ENCODE measurements around the gene MEFV.

MEFV gene

DNA sequence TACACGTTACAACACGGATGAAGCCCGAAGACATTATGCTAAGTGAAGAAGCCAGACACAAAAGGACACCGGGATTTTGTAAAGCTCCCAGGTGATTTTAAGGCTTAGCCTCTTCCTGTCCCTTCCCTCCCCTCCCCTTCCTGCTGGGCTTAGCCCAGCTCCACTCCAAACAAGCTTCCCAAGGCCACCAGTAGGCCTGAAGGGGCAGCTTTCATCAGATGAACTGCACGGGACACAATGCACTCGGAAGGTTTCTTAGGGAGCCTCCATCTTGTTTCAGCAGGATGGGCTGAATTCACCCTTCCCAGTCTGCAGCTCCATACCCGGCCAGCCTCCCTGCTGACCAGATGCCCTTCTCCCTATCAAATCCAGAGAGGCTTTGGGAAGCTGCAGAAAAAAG lies 10.4 kb downstream of the MEFV start:
- no peaks in the 10 kb centered on the region for H3K4me1 ChIP-seq (ENCODE audit: control insufficient read depth, insufficient read depth, low read length)

DNA sequence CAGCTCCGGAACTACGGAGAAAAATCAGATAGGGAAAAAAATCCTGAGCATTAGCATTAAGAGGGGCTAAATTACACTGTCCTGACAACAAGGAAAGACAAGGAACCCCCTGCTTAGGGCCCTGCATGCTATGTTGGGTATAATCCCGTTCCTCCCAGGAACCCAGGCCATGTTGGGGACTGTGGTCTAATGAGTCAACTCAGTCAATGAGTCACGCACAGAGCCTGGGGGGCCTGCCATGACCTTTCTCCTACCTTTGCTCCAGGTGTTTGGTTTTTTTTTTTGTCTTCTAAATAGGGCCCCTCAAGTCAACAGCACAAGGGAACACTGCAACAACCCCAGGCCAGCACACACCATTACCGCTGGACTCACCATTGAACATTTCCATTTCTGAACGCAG lies 12.6 kb downstream of the MEFV start:
- no peak for DNase-seq (ENCODE audit: low read depth)

More for the DNA sequence above, 10.4 kb downstream of the MEFV start:
- H3K9ac ChIP-seq (ENCODE audit: low read length): no peak overlapping the region
- no peaks in the 10 kb centered on the region for H3K9me3 ChIP-seq (ENCODE audit: control insufficient read depth, low read length)
- no peaks in the 10 kb centered on the region for H3K36me3 ChIP-seq (ENCODE audit: control insufficient read depth, insufficient read depth, low read length, severe bottlenecking)
- peaks cover 44% of the 10 kb centered on the region for H3K27me3 ChIP-seq (replicated peaks; ENCODE audit: control insufficient read depth, insufficient read depth, low read length)
- no peak overlapping the region for H3K4me3 ChIP-seq (ENCODE audit: low read length)
- no peak for DNase-seq (ENCODE audit: low read depth)

DNA sequence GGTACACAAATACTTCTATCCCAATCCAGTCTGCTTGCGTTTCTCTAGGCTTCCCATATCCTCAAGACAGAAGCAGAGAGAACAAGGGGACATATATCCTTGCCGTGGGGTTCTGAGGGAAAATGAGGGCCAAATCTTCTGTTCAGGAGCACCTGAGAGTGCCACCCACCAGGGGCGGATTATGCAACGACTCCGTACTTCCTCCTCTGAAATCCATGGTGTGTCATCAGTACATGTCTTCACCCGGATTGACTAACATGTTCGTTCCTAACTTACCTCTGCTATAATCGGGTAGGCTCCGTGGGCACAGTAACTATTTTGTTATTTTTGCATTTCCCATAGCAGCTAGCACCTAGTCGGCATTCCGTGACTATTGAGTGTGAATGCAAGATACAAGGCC lies 13.7 kb downstream of the MEFV start:
- H3K36me3 ChIP-seq (ENCODE audit: control insufficient read depth, insufficient read depth, low read length, severe bottlenecking): no peaks in the 10 kb centered on the region
- H3K27me3 ChIP-seq (replicated peaks; ENCODE audit: control insufficient read depth, insufficient read depth, low read length): peaks cover 29% of the 10 kb centered on the region
- H3K4me1 ChIP-seq (ENCODE audit: control insufficient read depth, insufficient read depth, low read length): no peaks in the 10 kb centered on the region
- DNase-seq (ENCODE audit: low read depth): no peak
- no peak overlapping the region for H3K9ac ChIP-seq (ENCODE audit: low read length)
- no peaks in the 10 kb centered on the region for H3K9me3 ChIP-seq (ENCODE audit: control insufficient read depth, low read length)
- H3K4me3 ChIP-seq (ENCODE audit: low read length): no peak overlapping the region

More for the DNA sequence above, 12.6 kb downstream of the MEFV start:
- no peak overlapping the region for H3K4me3 ChIP-seq (ENCODE audit: low read length)
- no peak overlapping the region for H3K9ac ChIP-seq (ENCODE audit: low read length)
- no peaks in the 10 kb centered on the region for H3K4me1 ChIP-seq (ENCODE audit: control insufficient read depth, insufficient read depth, low read length)
- H3K36me3 ChIP-seq (ENCODE audit: control insufficient read depth, insufficient read depth, low read length, severe bottlenecking): no peaks in the 10 kb centered on the region
- peaks cover 34% of the 10 kb centered on the region for H3K27me3 ChIP-seq (replicated peaks; ENCODE audit: control insufficient read depth, insufficient read depth, low read length)
- H3K9me3 ChIP-seq (ENCODE audit: control insufficient read depth, low read length): no peaks in the 10 kb centered on the region

DNA sequence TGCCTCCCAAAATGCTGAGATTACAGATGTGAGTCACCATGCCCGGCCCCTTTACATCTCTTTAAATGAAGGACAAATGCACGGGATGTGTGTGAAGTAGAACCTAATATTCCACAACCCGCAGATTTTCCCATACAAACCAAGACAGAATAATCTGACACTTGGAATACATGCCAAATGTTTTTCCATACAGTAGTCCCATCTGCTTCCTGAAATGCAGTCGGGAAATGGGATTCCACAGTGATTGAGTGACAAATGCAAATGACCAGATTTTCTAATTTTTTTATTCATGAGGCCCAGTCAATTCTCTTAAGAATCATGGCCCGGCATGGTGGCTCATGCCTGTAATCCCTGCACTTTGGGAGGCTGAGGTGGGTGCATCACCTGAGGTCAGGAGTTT lies 14.7 kb downstream of the MEFV start:
- no peaks in the 10 kb centered on the region for H3K36me3 ChIP-seq (ENCODE audit: control insufficient read depth, insufficient read depth, low read length, severe bottlenecking)
- no peaks in the 10 kb centered on the region for H3K4me1 ChIP-seq (ENCODE audit: control insufficient read depth, insufficient read depth, low read length)
- H3K9me3 ChIP-seq (ENCODE audit: control insufficient read depth, low read length): no peaks in the 10 kb centered on the region
- H3K4me3 ChIP-seq (ENCODE audit: low read length): no peak overlapping the region
- no peak overlapping the region for H3K9ac ChIP-seq (ENCODE audit: low read length)
- DNase-seq (ENCODE audit: low read depth): no peak
- H3K27me3 ChIP-seq (replicated peaks; ENCODE audit: control insufficient read depth, insufficient read depth, low read length): peaks cover 24% of the 10 kb centered on the region

DNA sequence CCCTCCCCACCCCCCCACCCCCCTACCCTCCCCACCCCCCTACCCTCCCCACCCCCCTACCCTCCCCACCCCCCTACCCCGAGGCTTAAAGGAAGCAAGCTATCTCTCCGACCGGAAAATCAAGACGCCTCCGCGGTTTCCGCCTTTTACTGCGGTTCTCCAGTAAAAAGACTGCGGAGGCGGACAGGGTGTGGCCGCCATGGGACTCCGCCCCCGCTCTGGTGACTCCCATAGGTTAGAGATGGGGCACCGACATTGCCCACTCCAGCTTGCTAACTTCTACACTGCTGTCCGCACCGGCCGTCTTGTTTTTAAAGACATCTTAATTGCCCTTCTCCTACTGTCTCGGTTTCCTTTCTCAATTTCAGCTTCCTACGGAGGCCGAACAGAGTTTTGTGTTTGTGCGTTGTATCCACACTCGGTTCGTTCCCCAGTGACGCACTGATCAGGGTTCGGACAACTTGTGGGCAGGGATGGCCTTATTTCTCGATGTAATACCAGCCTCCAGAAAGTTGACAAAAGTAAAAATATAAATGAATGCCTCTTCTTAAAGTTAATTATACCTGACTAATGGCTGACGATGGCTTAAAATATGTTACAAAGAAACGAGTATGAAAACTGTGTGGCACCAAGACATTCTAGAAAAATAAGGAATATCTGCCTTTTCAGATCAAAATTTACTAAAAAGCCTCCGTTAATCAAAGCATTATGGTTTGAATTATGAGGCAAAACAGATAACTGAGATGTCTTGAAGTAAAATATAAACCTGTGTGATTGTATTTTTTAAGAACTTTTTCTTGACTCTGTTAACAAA lies 20.4 kb downstream of the MEFV start:
- Histone ChIP-seq H3K4me1 (ENCODE audit: control insufficient read depth, insufficient read depth, low read length) (peaks cover 8% of the 10 kb centered on the region), H3K9me3 (ENCODE audit: control insufficient read depth, low read length) (peaks cover 2% of the 10 kb centered on the region), H3K9ac (ENCODE audit: low read length) (no peak overlapping the region), H3K36me3 (ENCODE audit: control insufficient read depth, insufficient read depth, low read length, severe bottlenecking) (peaks cover 19% of the 10 kb centered on the region), H3K27me3 (replicated peaks; ENCODE audit: control insufficient read depth, insufficient read depth, low read length) (no peaks in the 10 kb centered on the region), H3K4me3 (ENCODE audit: low read length) (no peak overlapping the region)
- no peak for DNase-seq (ENCODE audit: low read depth)

DNA sequence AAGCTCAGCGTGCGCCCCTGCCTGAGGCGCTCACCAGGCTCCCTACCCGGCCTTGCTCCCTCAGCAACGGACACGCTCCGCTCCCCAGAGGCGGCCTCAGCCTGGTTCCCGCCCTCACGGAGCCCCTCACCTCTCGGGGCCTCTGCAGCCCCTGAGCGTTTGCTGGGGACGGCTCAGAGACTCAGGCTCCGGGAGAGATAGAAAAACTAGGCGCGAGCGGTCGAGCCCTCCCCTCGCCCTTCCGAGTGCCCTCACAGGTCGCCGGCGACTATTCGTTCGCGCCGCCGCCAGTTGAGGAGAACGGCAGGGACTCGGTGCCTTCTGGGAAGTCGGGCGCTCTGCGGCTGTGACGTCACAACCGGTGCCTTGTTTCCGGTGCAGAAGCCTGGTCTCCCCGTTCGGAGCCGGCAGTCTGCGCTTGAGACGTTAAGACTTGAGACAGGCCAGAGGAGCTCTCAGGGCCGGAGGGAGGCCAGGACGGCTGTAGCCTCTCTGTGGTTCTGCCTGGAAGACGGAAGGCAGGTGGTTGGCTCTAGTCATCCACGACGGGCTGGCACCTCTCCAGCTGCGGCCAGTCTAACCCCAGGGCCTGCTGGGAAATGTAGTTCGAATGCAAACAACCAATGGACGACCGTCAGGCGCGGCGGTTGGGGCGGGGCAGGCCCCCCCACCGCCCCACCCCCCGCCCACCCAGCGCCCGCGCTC lies 21.4 kb downstream of the MEFV start, which contains the start of gene ZNF200:
ZNF200 (minus strand) TSS at position 302 of the 705 bp plus-strand sequence. CDS start 1,403 bp downstream, outside the sequence.
- peak within 1 kb of the TSS; percentile 96 for H3K4me3 ChIP-seq (ENCODE audit: low read length)
- H3K27me3 ChIP-seq (replicated peaks; ENCODE audit: control insufficient read depth, insufficient read depth, low read length): no peaks in the 10 kb centered on the region
- peaks cover 30% of the 10 kb centered on the region for H3K36me3 ChIP-seq (ENCODE audit: control insufficient read depth, insufficient read depth, low read length, severe bottlenecking)
- peaks cover 8% of the 10 kb centered on the region for H3K4me1 ChIP-seq (ENCODE audit: control insufficient read depth, insufficient read depth, low read length)
- peak within 1 kb of the TSS; percentile 93 for H3K9ac ChIP-seq (ENCODE audit: low read length)
- peak; percentile 98 for DNase-seq (ENCODE audit: low read depth)
- peaks cover 7% of the 10 kb centered on the region for H3K9me3 ChIP-seq (ENCODE audit: control insufficient read depth, low read length)

DNA sequence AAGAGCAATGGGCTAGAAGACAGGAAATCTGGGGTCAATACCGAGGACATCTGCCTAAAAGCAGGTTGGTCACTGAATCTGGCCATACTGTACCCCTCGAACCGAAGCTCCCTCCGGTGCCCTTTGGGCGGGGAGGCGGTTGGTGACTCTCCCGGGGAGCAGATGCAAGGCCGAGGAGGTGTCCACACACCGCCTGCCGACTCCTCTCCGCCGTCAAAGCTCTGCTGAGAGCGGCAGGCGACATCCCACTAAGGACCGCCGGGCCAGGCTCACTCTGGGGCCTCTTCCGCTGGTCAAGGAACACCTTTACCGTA lies 21.9 kb downstream of the MEFV start:
- H3K27me3 ChIP-seq (replicated peaks; ENCODE audit: control insufficient read depth, insufficient read depth, low read length): no peaks in the 10 kb centered on the region
- H3K9ac ChIP-seq (ENCODE audit: low read length): peak overlapping the region; percentile 93
- peak overlapping the region; percentile 96 for H3K4me3 ChIP-seq (ENCODE audit: low read length)
- H3K4me1 ChIP-seq (ENCODE audit: control insufficient read depth, insufficient read depth, low read length): peaks cover 8% of the 10 kb centered on the region
- no peak for DNase-seq (ENCODE audit: low read depth)
- H3K9me3 ChIP-seq (ENCODE audit: control insufficient read depth, low read length): peaks cover 9% of the 10 kb centered on the region
- peaks cover 34% of the 10 kb centered on the region for H3K36me3 ChIP-seq (ENCODE audit: control insufficient read depth, insufficient read depth, low read length, severe bottlenecking)

DNA sequence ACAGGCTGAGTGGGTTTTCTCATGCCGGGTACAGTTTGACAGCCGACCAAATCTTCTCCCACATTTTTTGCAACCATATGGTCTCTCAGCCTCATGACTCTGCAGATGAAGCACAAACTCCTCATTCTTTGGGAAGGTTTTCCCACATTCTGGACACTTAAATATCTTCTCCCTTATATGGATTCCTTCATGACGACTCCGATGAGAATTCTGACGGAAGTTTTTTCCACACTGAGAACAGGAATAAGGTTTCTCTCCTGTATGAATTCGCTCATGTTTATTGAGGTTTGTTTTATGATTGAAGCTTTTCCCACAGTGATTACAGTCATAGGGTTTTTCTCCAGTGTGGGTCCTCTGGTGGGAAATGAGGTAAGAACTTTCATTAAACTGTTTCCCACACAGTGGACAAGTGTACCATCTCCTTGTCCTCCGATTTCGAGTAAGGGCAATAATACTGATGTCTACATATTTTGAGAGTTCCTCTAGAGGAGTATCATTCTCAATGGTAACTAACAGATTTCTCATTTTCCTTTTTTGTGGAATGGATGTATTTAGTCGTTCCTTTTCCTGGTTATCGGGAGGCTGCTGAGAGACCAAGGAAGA lies 32.4 kb downstream of the MEFV start:
- no peaks in the 10 kb centered on the region for H3K4me1 ChIP-seq (ENCODE audit: control insufficient read depth, insufficient read depth, low read length)
- DNase-seq (ENCODE audit: low read depth): peak; percentile 4
- H3K4me3 ChIP-seq (ENCODE audit: low read length): peak overlapping the region; percentile 69
- peaks cover 70% of the 10 kb centered on the region for H3K36me3 ChIP-seq (ENCODE audit: control insufficient read depth, insufficient read depth, low read length, severe bottlenecking)
- peaks cover 84% of the 10 kb centered on the region for H3K9me3 ChIP-seq (ENCODE audit: control insufficient read depth, low read length)
- no peak overlapping the region for H3K9ac ChIP-seq (ENCODE audit: low read length)
- H3K27me3 ChIP-seq (replicated peaks; ENCODE audit: control insufficient read depth, insufficient read depth, low read length): no peaks in the 10 kb centered on the region

DNA sequence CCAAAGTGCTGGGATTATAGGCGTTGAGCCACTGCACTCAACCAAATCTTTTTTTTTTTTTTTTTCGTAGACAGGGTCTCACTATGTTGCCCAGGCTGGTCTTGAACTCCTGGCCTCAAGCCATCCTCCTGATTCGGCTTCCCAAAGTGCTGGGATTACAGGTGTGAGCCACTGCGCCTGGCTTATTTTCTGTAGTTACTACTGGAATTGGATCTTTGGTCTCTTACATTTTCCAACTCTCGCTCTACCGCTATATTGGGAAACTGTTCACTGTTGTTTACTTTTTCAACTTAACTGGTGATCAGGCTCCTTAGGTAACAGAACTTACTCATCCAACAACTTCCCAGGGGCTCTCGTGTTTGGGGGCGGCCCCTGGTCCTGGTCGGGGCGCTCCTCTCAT lies 35.6 kb downstream of the MEFV start:
- DNase-seq (ENCODE audit: low read depth): no peak
- no peak overlapping the region for H3K4me3 ChIP-seq (ENCODE audit: low read length)
- no peaks in the 10 kb centered on the region for H3K4me1 ChIP-seq (ENCODE audit: control insufficient read depth, insufficient read depth, low read length)
- no peak overlapping the region for H3K9ac ChIP-seq (ENCODE audit: low read length)
- peaks cover 57% of the 10 kb centered on the region for H3K9me3 ChIP-seq (ENCODE audit: control insufficient read depth, low read length)
- H3K36me3 ChIP-seq (ENCODE audit: control insufficient read depth, insufficient read depth, low read length, severe bottlenecking): peaks cover 39% of the 10 kb centered on the region
- no peaks in the 10 kb centered on the region for H3K27me3 ChIP-seq (replicated peaks; ENCODE audit: control insufficient read depth, insufficient read depth, low read length)

DNA sequence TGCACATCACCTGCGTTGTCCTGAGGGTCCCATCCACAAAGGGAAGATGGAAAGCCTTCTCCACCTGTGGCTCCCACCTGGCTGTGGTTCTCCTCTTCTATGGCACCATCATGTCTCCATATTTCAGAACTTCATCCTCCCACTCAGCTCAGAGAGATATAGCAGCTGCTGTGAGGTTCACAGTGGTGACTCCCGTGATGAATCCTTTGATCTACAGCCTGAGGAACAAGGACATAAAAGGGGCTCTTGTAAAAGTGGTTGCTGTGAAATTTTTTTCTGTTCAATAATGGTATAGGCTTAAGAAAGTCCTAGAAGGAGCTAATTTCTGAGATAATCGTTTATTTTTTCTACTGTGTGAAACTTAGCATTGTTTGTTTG lies 40.2 kb downstream of the MEFV start:
- Histone ChIP-seq H3K4me3 (ENCODE audit: low read length) (no peak overlapping the region), H3K9me3 (ENCODE audit: control insufficient read depth, low read length) (peaks cover 11% of the 10 kb centered on the region), H3K27me3 (replicated peaks; ENCODE audit: control insufficient read depth, insufficient read depth, low read length) (no peaks in the 10 kb centered on the region), H3K9ac (ENCODE audit: low read length) (no peak overlapping the region), H3K36me3 (ENCODE audit: control insufficient read depth, insufficient read depth, low read length, severe bottlenecking) (no peaks in the 10 kb centered on the region), H3K4me1 (ENCODE audit: control insufficient read depth, insufficient read depth, low read length) (no peaks in the 10 kb centered on the region)
- DNase-seq (ENCODE audit: low read depth): no peak

DNA sequence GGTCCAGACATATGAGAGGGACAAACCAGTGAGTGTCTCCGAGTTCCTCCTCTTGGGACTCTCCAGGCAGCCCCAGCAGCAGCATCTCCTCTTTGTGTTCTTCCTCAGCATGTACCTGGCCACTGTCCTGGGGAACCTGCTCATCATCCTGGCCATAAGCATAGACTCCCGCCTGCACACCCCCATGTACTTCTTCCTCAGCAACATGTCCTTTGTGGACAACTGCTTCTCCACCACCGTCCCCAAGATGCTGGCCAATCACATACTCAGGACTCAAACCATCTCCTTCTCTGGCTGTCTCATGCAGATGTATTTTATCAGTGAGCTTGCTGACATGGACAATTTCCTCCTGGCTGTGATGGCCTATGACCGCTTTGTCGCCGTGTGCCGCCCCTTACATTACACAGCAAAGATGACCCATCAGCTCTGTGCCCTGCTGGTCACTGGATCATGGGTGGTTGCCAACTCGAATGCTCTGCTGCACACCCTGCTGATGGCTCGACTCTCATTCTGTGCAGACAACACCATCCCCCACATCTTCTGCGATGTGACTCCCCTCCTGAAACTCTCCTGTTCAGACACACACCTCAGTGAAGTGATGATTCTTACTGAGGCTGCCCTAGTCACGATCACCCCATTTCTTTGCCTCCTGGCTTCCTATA lies 40.7 kb downstream of the MEFV start:
- Histone ChIP-seq H3K27me3 (replicated peaks; ENCODE audit: control insufficient read depth, insufficient read depth, low read length) (no peaks in the 10 kb centered on the region), H3K9me3 (ENCODE audit: control insufficient read depth, low read length) (peaks cover 6% of the 10 kb centered on the region), H3K36me3 (ENCODE audit: control insufficient read depth, insufficient read depth, low read length, severe bottlenecking) (no peaks in the 10 kb centered on the region), H3K9ac (ENCODE audit: low read length) (no peak overlapping the region), H3K4me3 (ENCODE audit: low read length) (no peak overlapping the region), H3K4me1 (ENCODE audit: control insufficient read depth, insufficient read depth, low read length) (no peaks in the 10 kb centered on the region)
- DNase-seq (ENCODE audit: low read depth): no peak

Measured in adipocyte (in vitro differentiated cells).